ENCODE data around the gene MANF. TPM values are rescaled to one million over a fixed set of nuclear protein-coding genes. Genes with fewer than 3 reads are reported as not detected.

Gene MANF
- total RNA-seq, 1 experiment from 2014 or later = 132 TPM

GRCh38 chr3:51434110-51434509 is 49.0 kb downstream of the MANF start:
- Histone ChIP-seq H3K9ac (ENCODE audit: low read length) (no peak overlapping the region), H3K9me2 (ENCODE audit: insufficient read depth) (no peaks in the 10 kb centered on the region), H4K20me1 (ENCODE audit: insufficient read depth) (peaks cover 4% of the 10 kb centered on the region; the same call in 1 of the 2 replicates), H3K27me3 (ENCODE audit: insufficient read depth, low read length) (no peaks in the 10 kb centered on the region), H3K4me3 (replicated peaks in 1 of 2; ENCODE audit: low read depth in 1 of 2, low read length in 2 of 2) (no peak overlapping the region), H3K27ac (ENCODE audit: low read depth, low read length) (no peak overlapping the region), H3K36me3 (ENCODE audit: control insufficient read depth in 1 of 2, insufficient read depth in 2 of 2, low read length in 2 of 2) (peaks cover 7 to 18% of the 10 kb centered on the region in 2 experiments; a peak in 3 of 4 replicates), H3K9me3 (ENCODE audit: control insufficient read depth in 1 of 2, insufficient read depth in 1 of 2, low read depth in 1 of 2, low read length in 2 of 2) (no peaks in the 10 kb centered on the region), H3K4me1 (ENCODE audit: control insufficient read depth in 1 of 2, insufficient read depth in 2 of 2, low read length in 2 of 2) (no peaks in the 10 kb centered on the region), H3K4me2 (ENCODE audit: low read length) (no peak overlapping the region), H2AFZ (ENCODE audit: low read depth, low read length, poor library complexity, severe bottlenecking) (no peak overlapping the region), H3K79me2 (ENCODE audit: insufficient read depth, low read length) (peaks cover 11% of the 10 kb centered on the region; the same call in 1 of the 2 replicates)
- DNase-seq (ENCODE audit: low read depth, low spot score) (no peak), ATAC-seq (no peak)
- ChIA-PET POLR2A (interaction anchor here (0.5 to 0.8 kb wide), 2 partner anchors 17 to 45 kb away, joined by 3 to 6 read pairs; no protein-coding TSS in a partner anchor), RAD21 (ENCODE audit: low non-redundant PET in 1 of 2, low total read pairs in 2 of 2, uncharacterized antibody in 2 of 2, unreplicated experiment in 2 of 2) (no interaction called here), CTCF (interaction anchor here (1.0 to 1.8 kb wide), 8 partner anchors 8 to 818 kb away, joined by 3 to 17 read pairs (median 5); no protein-coding TSS in a partner anchor)
- intact Hi-C loops (cut with micrococcal nuclease) = loop anchor here (2.0 kb wide), 1 partner anchor 817 kb away; the partner anchor contains the start of gene MAPKAPK3
- TF ChIP-seq CEBPB (IDR thresholded peaks at IDR 0.05; ENCODE audit: low read depth) (no peak), RAD21 (IDR thresholded peaks at IDR 0.05; ENCODE audit: low read depth) (no peak), POLR2AphosphoS5 (IDR thresholded peaks at IDR 0.05; ENCODE audit: low read depth, low read length) (no peak), ZNF274 (IDR thresholded peaks at IDR 0.05; ENCODE audit: low read depth, low read length) (no peak), ZFX (IDR thresholded peaks at IDR 0.05) (no peak), FOSL1 (IDR thresholded peaks at IDR 0.05; ENCODE audit: low read depth) (no peak), EGR1 (IDR thresholded peaks at IDR 0.05; ENCODE audit: low read depth) (no peak), SP1 (IDR thresholded peaks at IDR 0.05; ENCODE audit: low read depth) (no peak), REST (IDR thresholded peaks at IDR 0.05; ENCODE audit: low read depth) (no peak), SIN3A (IDR thresholded peaks at IDR 0.05; ENCODE audit: low read depth) (no peak), EZH2phosphoT487 (IDR thresholded peaks at IDR 0.05; ENCODE audit: borderline replicate concordance) (no peak), POLR2A (IDR thresholded peaks at IDR 0.05; ENCODE audit: borderline replicate concordance, extremely low read depth, insufficient read depth, insufficient read length) (no peak), TCF7L2 (IDR thresholded peaks at IDR 0.05; ENCODE audit: borderline replicate concordance, extremely low read depth, insufficient read depth, insufficient read length) (no peak), ATF3 (IDR thresholded peaks at IDR 0.05) (no peak), CBX3 (IDR thresholded peaks at IDR 0.05; ENCODE audit: low read depth) (no peak), MAX (IDR thresholded peaks at IDR 0.05) (no peak)
- BruUV-seq (replicated peaks) = no TSS peak
